Measurements from ENCODE around the gene C1QL3. TPM values are rescaled to one million over a fixed set of nuclear protein-coding genes. Genes with fewer than 3 reads are reported as not detected.

Gene C1QL3
- total and polyA plus RNA-seq, 10 of the 15 experiments (the other 5 are each of a cell fraction or from before 2014, with no cell fraction given), result 0.03 to 1.2 (median 0.50) TPM

- intact Hi-C loops (cut with micrococcal nuclease; ENCODE audit: unreplicated experiment) (no loop called here), in situ Hi-C loops (cut with MboI) (no loop called here)
- H3K4me2 ChIP-seq (ENCODE audit: control insufficient read depth, insufficient read depth), result no peak overlapping the region
- no peaks in the 10 kb centered on the region for H4K20me1 ChIP-seq (ENCODE audit: control insufficient read depth, insufficient read depth)
- WGBS (ENCODE audit: insufficient coverage, insufficient replicate concordance, low lambda C conversion rate, missing lambda C conversion rate), result 84% methylated on average over 5 of the region's 5 CpGs
- H3K27me3 ChIP-seq (replicated peaks in 1 of 2; ENCODE audit: control insufficient read depth in 2 of 2, insufficient read depth in 2 of 2, low read length in 1 of 2), result no peaks in the 10 kb centered on the region
- no peaks in the 10 kb centered on the region for H3K4me1 ChIP-seq (ENCODE audit: control insufficient read depth, insufficient read depth, low read length)
- H2AFZ ChIP-seq (ENCODE audit: control insufficient read depth, low read depth, low read length), result no peak overlapping the region
- no peak for TF ChIP-seq ASH2L (IDR thresholded peaks at IDR 0.05; ENCODE audit: borderline replicate concordance, low read depth)
- BruUV-seq (replicated peaks), result no TSS peak
- ChIA-PET SMC1A (ENCODE audit: uncharacterized antibody, unreplicated experiment) (no interaction called here), RAD21 (ENCODE audit: unreplicated experiment) (no interaction called here), POLR2A (no interaction called here), CTCF (no interaction called here)
- H3K9me3 ChIP-seq (replicated peaks; ENCODE audit: control insufficient read depth, insufficient read depth, low read length), result no peaks in the 10 kb centered on the region
- no peak overlapping the region for H3K27ac ChIP-seq (ENCODE audit: control insufficient read depth, insufficient read depth)
- H3K36me3 ChIP-seq (ENCODE audit: control insufficient read depth in 2 of 2, insufficient read depth in 2 of 2, low read length in 1 of 2), result no peaks in the 10 kb centered on the region; a peak in 1 of 4 replicates
- no peak overlapping the region for H3K9ac ChIP-seq (ENCODE audit: control insufficient read depth, insufficient read depth, low read length)
- no peak overlapping the region for H3K4me3 ChIP-seq
- ATAC-seq, result no peak
- DNase-seq (ENCODE audit: low read depth, low spot score), result no peak
- no peaks in the 10 kb centered on the region for H3K79me2 ChIP-seq (ENCODE audit: control insufficient read depth, insufficient read depth, low read length)
- no peak for FAIRE-seq
These were observed 50.9 kb downstream of the C1QL3 start for GRCh38 chr10:16470747-16471146.

- Histone ChIP-seq H4K20me1 (ENCODE audit: control insufficient read depth, insufficient read depth) (no peaks in the 10 kb centered on the region), H3K27me3 (replicated peaks in 1 of 2; ENCODE audit: control insufficient read depth in 2 of 2, insufficient read depth in 2 of 2, low read length in 1 of 2) (no peaks in the 10 kb centered on the region), H3K4me2 (ENCODE audit: control insufficient read depth, insufficient read depth) (no peak overlapping the region), H3K9me3 (replicated peaks; ENCODE audit: control insufficient read depth, insufficient read depth, low read length) (peaks cover 6% of the 10 kb centered on the region; the same call in 1 of the 3 replicates), H3K27ac (ENCODE audit: control insufficient read depth, insufficient read depth) (no peak overlapping the region), H3K4me3 (no peak overlapping the region), H3K9ac (ENCODE audit: control insufficient read depth, insufficient read depth, low read length) (no peak overlapping the region), H2AFZ (ENCODE audit: control insufficient read depth, low read depth, low read length) (no peak overlapping the region), H3K4me1 (ENCODE audit: control insufficient read depth, insufficient read depth, low read length) (no peaks in the 10 kb centered on the region), H3K79me2 (ENCODE audit: control insufficient read depth, insufficient read depth, low read length) (no peaks in the 10 kb centered on the region), H3K36me3 (ENCODE audit: control insufficient read depth in 2 of 2, insufficient read depth in 2 of 2, low read length in 1 of 2) (peaks cover 0 to 7% of the 10 kb centered on the region in 2 experiments; a peak in 2 of 4 replicates)
- SMC1A ChIA-PET (ENCODE audit: uncharacterized antibody, unreplicated experiment), result no interaction called here
- POLR2A ChIA-PET, result no interaction called here
- in situ Hi-C loops (cut with MboI) (no loop called here), intact Hi-C loops (cut with micrococcal nuclease; ENCODE audit: unreplicated experiment) (no loop called here)
- CTCF ChIA-PET, result interaction anchor here (1.0 kb wide), 1 partner anchor 53 kb away, joined by 4 read pairs; no protein-coding TSS in a partner anchor
- DNase-seq (ENCODE audit: low read depth, low spot score), result no peak
- 94% methylated on average over 1 of the region's 1 CpG for WGBS (ENCODE audit: insufficient coverage, insufficient replicate concordance, low lambda C conversion rate, missing lambda C conversion rate)
- ATAC-seq, result no peak
- BruUV-seq (replicated peaks), result no TSS peak
- RAD21 ChIA-PET (ENCODE audit: unreplicated experiment), result no interaction called here
- no peak for FAIRE-seq
- no peak for TF ChIP-seq RB1 (IDR thresholded peaks at IDR 0.05; ENCODE audit: borderline replicate concordance)
- TF ChIP-seq NKRF (conservative IDR thresholded peaks at IDR 0.05), result no peak
- no peak for TF ChIP-seq ZBTB11 (CRISPR knock-in tag; IDR thresholded peaks at IDR 0.05)
- no peak for TF ChIP-seq SUZ12 (IDR thresholded peaks at IDR 0.05; ENCODE audit: unreplicated experiment)
- no peak for TF ChIP-seq ZNF622 (IDR thresholded peaks at IDR 0.05)
- TF ChIP-seq SKIL (IDR thresholded peaks at IDR 0.05; ENCODE audit: low read depth, poor library complexity, severe bottlenecking), result no peak
These were observed 55.7 kb downstream of the C1QL3 start for GRCh38 chr10:16466001-16466400.

All from GM12878 (cell line).